ENCODE data around the gene FAM13C. TPM values are rescaled to one million over a fixed set of nuclear protein-coding genes. Genes with fewer than 3 reads are reported as not detected.

FAM13C gene
- total and polyA plus RNA-seq, 9 of the 15 experiments (the other 6 are each of a cell fraction or from before 2014, with no cell fraction given), result not detected

DNA sequence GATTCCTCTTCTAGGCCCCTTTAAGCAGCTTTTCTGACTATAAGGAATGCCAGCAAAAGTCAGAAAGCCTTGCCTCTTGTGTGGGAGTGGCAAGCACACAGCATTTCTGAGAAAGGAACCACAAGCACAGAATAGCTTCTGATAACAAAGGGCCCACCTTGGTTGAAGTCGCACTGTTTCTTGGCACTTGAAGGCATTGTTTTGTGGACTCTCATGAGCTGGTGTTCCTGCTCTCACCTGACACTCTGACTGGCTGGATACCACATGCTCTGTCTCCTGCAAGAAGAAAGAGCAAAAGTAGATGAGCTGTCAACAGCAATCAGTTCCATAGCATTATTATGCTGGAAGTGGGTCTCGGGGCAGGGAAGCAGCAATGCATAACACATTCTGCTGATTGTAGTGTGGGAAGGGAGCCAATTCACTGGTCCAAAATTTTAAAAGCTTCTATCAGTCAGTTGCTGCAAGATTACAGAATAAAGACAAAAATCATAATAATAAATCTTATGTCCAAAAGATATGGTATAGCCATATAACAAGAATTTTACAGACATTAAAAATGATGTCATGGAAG lies 38.4 kb downstream of the FAM13C start:
- BruUV-seq (replicated peaks), result no TSS peak
- ChIA-PET POLR2A (no interaction called here), CTCF (ENCODE audit: low intra/inter-chr PET ratio) (no interaction called here)
- 3% methylated on average over 2 of the region's 2 CpGs for WGBS (ENCODE audit: insufficient coverage, low coverage, missing lambda C conversion rate)
- Histone ChIP-seq H3K9ac (ENCODE audit: insufficient read depth in 1 of 2, low read depth in 2 of 2, low read length in 2 of 2) (no peak overlapping the region), H3K27ac (ENCODE audit: extremely low read depth, low read depth, low read length) (no peak overlapping the region), H3K4me1 (replicated peaks in 1 of 2; ENCODE audit: control insufficient read depth in 2 of 2, insufficient read depth in 2 of 2, low read length in 2 of 2) (no peaks in the 10 kb centered on the region), H3K36me3 (ENCODE audit: control insufficient read depth, insufficient read depth, low read length) (no peaks in the 10 kb centered on the region), H3K9me1 (ENCODE audit: control insufficient read depth, insufficient read depth, low read length) (no peaks in the 10 kb centered on the region), H3K4me2 (ENCODE audit: insufficient read depth, low read length) (no peak overlapping the region), H3K4me3 (no peak overlapping the region), H3K9me3 (replicated peaks; ENCODE audit: control insufficient read depth, insufficient read depth, low read depth, low read length) (no peaks in the 10 kb centered on the region), H3K79me2 (ENCODE audit: control insufficient read depth, insufficient read depth, low read length) (no peaks in the 10 kb centered on the region), H3K27me3 (ENCODE audit: control insufficient read depth in 2 of 2, insufficient read depth in 2 of 2, low read length in 2 of 2) (no peaks in the 10 kb centered on the region), H2AFZ (ENCODE audit: low read depth, low read length) (no peak overlapping the region), H4K20me1 (replicated peaks; ENCODE audit: control insufficient read depth, insufficient read depth, low read length) (no peaks in the 10 kb centered on the region)
- TF ChIP-seq HMG20A (CRISPR knock-in tag; conservative IDR thresholded peaks at IDR 0.05) (no peak), HMBOX1 (IDR thresholded peaks at IDR 0.05) (no peak), ZNF184 (CRISPR knock-in tag; IDR thresholded peaks at IDR 0.05) (no peak), MTF1 (CRISPR knock-in tag; IDR thresholded peaks at IDR 0.05; ENCODE audit: borderline replicate concordance) (no peak), ETV1 (tag; conservative IDR thresholded peaks at IDR 0.05; ENCODE audit: low read depth) (no peak), ZNF445 (CRISPR knock-in tag; IDR thresholded peaks at IDR 0.05; ENCODE audit: low read depth) (no peak)
- FAIRE-seq (no peak), DNase-seq (ENCODE audit: extremely low read depth in 1 of 4, low spot score in 3 of 4) (no peak), ATAC-seq (no peak)
- in situ Hi-C loops (cut with MboI) (no loop called here), intact Hi-C loops (cut with micrococcal nuclease) (no loop called here)
